NT2/D1 (cell line): ENCODE data around the gene TOM1L1.

Source experiments
- SUZ12 ChIP-seq: IDR thresholded peaks from 2 replicates; pipeline ENCODE4 v1.6.1; 2011; ENCODE audit not compliant: insufficient read length, insufficient read depth; ENCODE audit errors: extremely low read depth
- YY1 ChIP-seq: IDR thresholded peaks from 2 replicates; pipeline ENCODE4 v1.6.1; 2011; ENCODE audit not compliant: insufficient read length, insufficient read depth

GRCh38 chr17:54899201-54899600 lies 1.5 kb upstream of the TOM1L1 start:
- no peak for TF ChIP-seq SUZ12
- no peak for TF ChIP-seq YY1
